Panc1 (cell line): ENCODE data around the gene RELB. TPM values are rescaled to one million over a fixed set of nuclear protein-coding genes. Genes with fewer than 3 reads are reported as not detected.

Experiments
- ATAC-seq: fragments of 200-7000 bp; cut with Tn5 transposase; 2 replicates; pipeline ENCODE4 v1.9.1; 2020; ENCODE audit warnings: mild to moderate bottlenecking, moderate library complexity
- BruUV-seq: library from RNA; stranded (reverse); fragments of 400-500 nt; replicated peaks from 2 replicates; lab custom pipeline; 2021; lab: Mats Ljungman, UMichigan
- CTCF ChIA-PET: fragments of 300-600 bp; sonication (Branson Sonifier 250); formaldehyde crosslinking; loops from one replicate; lab custom pipeline; 2022; ENCODE audit warnings: antibody characterized with exemption; lab: Charles Lee
- POLR2A ChIA-PET: fragments of 300-600 bp; sonication (Branson Sonifier 250); formaldehyde crosslinking; loops from one replicate; lab custom pipeline; 2022; ENCODE audit warnings: antibody characterized with exemption; lab: Charles Lee
- DNase-seq: peaks from one replicate; pipeline ENCODE4 v3.0.0-alpha.2; 2010; ENCODE audit warnings: low read depth, low spot score
- H3K27ac ChIP-seq: 2 replicates; pipeline ENCODE4 v1.5.1; 2011; ENCODE audit warnings: mild to moderate bottlenecking, low read length, inconsistent platforms
- H3K27me3 ChIP-seq: fragments of 200-500 bp; sonication (Bioruptor generic); 2 replicates; pipeline ENCODE4 v1.6.0; 2014; ENCODE audit warnings: low read length, inconsistent platforms; ENCODE audit not compliant: control insufficient read depth, insufficient read depth
- H3K36me3 ChIP-seq: fragments of 200-500 bp; sonication (Bioruptor generic); 2 replicates; pipeline ENCODE4 v1.5.1; 2014; ENCODE audit warnings: inconsistent platforms, mild to moderate bottlenecking, low read length, moderate library complexity; ENCODE audit not compliant: control insufficient read depth, insufficient read depth
- H3K4me1 ChIP-seq: 2 replicates; pipeline ENCODE4 v1.5.1; 2011; ENCODE audit warnings: inconsistent platforms, mild to moderate bottlenecking, low read length, moderate library complexity; ENCODE audit not compliant: control insufficient read depth, insufficient read depth
- H3K4me3 ChIP-seq, 2 experiments: 2 replicates each; pipeline ENCODE4 v1.5.1; 2011 to 2012; ENCODE audit warnings: low read depth in 2 of 2, low read length in 2 of 2, mild to moderate bottlenecking in 2 of 2, inconsistent platforms in 1 of 2, moderate library complexity in 1 of 2
- H3K9me3 ChIP-seq: fragments of 200-500 bp; sonication (Bioruptor generic); 2 replicates; pipeline ENCODE4 v1.5.1; 2014; ENCODE audit warnings: low read depth, mild to moderate bottlenecking, inconsistent platforms, low read length, moderate library complexity; ENCODE audit not compliant: control insufficient read depth, insufficient read depth
- CTCF ChIP-seq: fragments of 450-650 bp; IDR thresholded peaks from 2 replicates; pipeline ENCODE4 v1.5.1; 2017; ENCODE audit warnings: mild to moderate bottlenecking
- POLR2AphosphoS5 ChIP-seq: IDR thresholded peaks from 2 replicates; pipeline ENCODE4 v1.6.1; 2012; ENCODE audit warnings: mild to moderate bottlenecking, low read depth, low read length, moderate library complexity
- REST ChIP-seq, 2 experiments: IDR thresholded peaks; 2 replicates each; pipeline ENCODE4 v1.6.1; 2011 to 2012; ENCODE audit warnings: low read depth in 2 of 2, control low read depth in 1 of 2, low read length in 1 of 2, mild to moderate bottlenecking in 1 of 2, moderate library complexity in 1 of 2; ENCODE audit not compliant: insufficient read depth in 1 of 2
- SIN3A ChIP-seq: IDR thresholded peaks from 2 replicates; pipeline ENCODE4 v1.6.1; 2012; ENCODE audit warnings: low read depth, mild to moderate bottlenecking, low read length, moderate library complexity, borderline replicate concordance; ENCODE audit not compliant: insufficient read depth
- TCF7L2 ChIP-seq: IDR thresholded peaks from 2 replicates; pipeline ENCODE4 v1.6.1; 2011; ENCODE audit warnings: mild to moderate bottlenecking, low read depth, low read length, inconsistent platforms
- in situ Hi-C: cut with HindIII; loops from 2 replicates; pipeline ENCODE4 v1.10.0; 2016; ENCODE audit warnings: low sequenced_read_pairs, low pct_unique_long_range_greater_than_20kb
- intact Hi-C: fragments of 100-400 bp; cut with micrococcal nuclease; formaldehyde crosslinking; loops from one replicate; pipeline ENCODE4 v1.10.0; 2022; ENCODE audit not compliant: unreplicated experiment
- total RNA-seq: library from RNA; stranded (reverse); gene quantifications from one replicate; pipeline ENCODE4 v1.2.1, GENCODE V29; 2021; ENCODE audit not compliant: unreplicated experiment

Gene RELB
- total RNA-seq, 1 experiment from 2014 or later = 28.1 TPM

GRCh38 chr19:45071969-45072790 lies 70.9 kb downstream of the RELB start:
- no TSS peak for BruUV-seq
- Histone ChIP-seq H3K4me1 (peaks cover 13% of the 10 kb centered on the region), H3K9me3 (no peaks in the 10 kb centered on the region), H3K27ac (no peak overlapping the region), H3K4me3 (no peak overlapping the region), H3K36me3 (no peaks in the 10 kb centered on the region; the same call in 1 of the 2 replicates), H3K27me3 (no peaks in the 10 kb centered on the region)
- intact Hi-C loops = no loop called here
- TF ChIP-seq POLR2AphosphoS5 (no peak), SIN3A (no peak), TCF7L2 (no peak), CTCF (no peak)
- in situ Hi-C loops = no loop called here
- ATAC-seq (no peak), DNase-seq (no peak)
- CTCF ChIA-PET = no interaction called here
- POLR2A ChIA-PET = no interaction called here

DNA sequence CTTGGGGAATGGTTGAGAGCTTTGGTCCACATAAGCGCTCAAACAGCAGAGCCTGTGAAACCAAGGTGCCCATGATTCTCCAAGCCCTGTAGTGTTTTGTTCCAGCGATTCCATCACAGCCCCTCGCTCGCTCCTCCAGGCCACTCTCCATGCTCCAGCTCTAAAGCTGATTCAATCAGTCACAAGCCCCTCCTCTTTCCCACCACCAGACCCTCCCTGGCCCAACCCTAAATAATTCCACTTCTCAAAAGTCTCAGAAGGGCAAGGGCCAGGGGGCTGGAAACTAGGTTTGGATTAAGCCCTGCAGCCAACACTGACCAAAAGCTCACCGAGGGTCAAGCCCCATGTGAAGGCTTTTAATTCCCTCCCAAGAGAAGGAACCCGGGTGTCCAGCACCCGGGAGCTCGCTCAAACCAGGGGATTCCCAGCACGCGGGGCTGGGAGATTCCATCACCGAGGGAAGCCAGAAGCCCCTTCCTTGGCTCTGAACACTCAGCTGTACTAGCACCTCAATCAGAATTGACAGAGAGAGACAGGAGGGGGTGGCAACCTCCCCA lies 73.6 kb downstream of the RELB start:
- H3K4me3 ChIP-seq = peak overlapping the region; percentile 66 to 67
- intact Hi-C loops (no loop called here), in situ Hi-C loops (no loop called here)
- H3K4me1 ChIP-seq = peaks cover 18% of the 10 kb centered on the region
- no peak for TF ChIP-seq TCF7L2
- no peak for TF ChIP-seq CTCF
- TF ChIP-seq POLR2AphosphoS5 = no peak
- TF ChIP-seq REST (IDR thresholded peaks at IDR 0.05; ENCODE audit: insufficient read depth in 1 of 2, low read depth in 2 of 2, low read length in 1 of 2) = no peak
- TF ChIP-seq SIN3A = no peak
- ATAC-seq = peak; percentile 5
- BruUV-seq = no TSS peak
- no peaks in the 10 kb centered on the region for H3K9me3 ChIP-seq
- ChIA-PET POLR2A (no interaction called here), CTCF (no interaction called here)
- peak overlapping the region; percentile 79 for H3K27ac ChIP-seq
- no peaks in the 10 kb centered on the region for H3K27me3 ChIP-seq
- no peak for DNase-seq
- peaks cover 4% of the 10 kb centered on the region; the same call in 1 of the 2 replicates for H3K36me3 ChIP-seq
